GM12878 (cell line): ENCODE measurements around the gene ULK4. TPM values are rescaled to one million over a fixed set of nuclear protein-coding genes. Genes with fewer than 3 reads are reported as not detected.

ENCODE experiments used
- ATAC-seq: fragments of 200-7000 bp; cut with Tn5 transposase; 3 replicates; pipeline ENCODE4 v1.9.1; 2020; ENCODE audit warnings: mild to moderate bottlenecking, moderate library complexity
- BruUV-seq: library from RNA; stranded (reverse); fragments of 400-500 nt; replicated peaks from 2 replicates; lab custom pipeline; 2021; lab: Mats Ljungman, UMichigan
- CTCF ChIA-PET: fragments of 300-600 bp; sonication (Branson Sonifier 250); formaldehyde crosslinking; extraction: SDS; loops from one replicate; lab custom pipeline; 2021; ENCODE audit warnings: inconsistent platforms; lab: Yijun Ruan, JAX
- POLR2A ChIA-PET: fragments of 350-600 bp; formaldehyde crosslinking; extraction: SDS; loops from one replicate; lab custom pipeline; 2021; ENCODE audit warnings: inconsistent platforms; lab: Charles Lee
- RAD21 ChIA-PET: fragments of 300-600 bp; sonication (Branson Sonifier 250); formaldehyde crosslinking; loops from one replicate; lab custom pipeline; 2023; ENCODE audit warnings: antibody characterized with exemption; ENCODE audit not compliant: unreplicated experiment; lab: Charles Lee
- SMC1A ChIA-PET: fragments of 300-600 bp; sonication (Branson Sonifier 250); formaldehyde crosslinking; loops from one replicate; lab custom pipeline; 2023; ENCODE audit not compliant: unreplicated experiment, uncharacterized antibody; lab: Charles Lee
- DNase-seq: peaks from one replicate; pipeline ENCODE4 v3.0.0-alpha.2; 2011; ENCODE audit warnings: low read depth, low spot score
- FAIRE-seq: peaks from 3 replicates; lab custom pipeline; 2011; peaks lifted over from hg19 to GRCh38; lab: Jason Lieb, UNC
- H2AFZ ChIP-seq: 2 replicates; pipeline ENCODE4 v1.6.0; 2011; ENCODE audit warnings: low read depth, low read length, control low read depth; ENCODE audit not compliant: control insufficient read depth
- H3K27ac ChIP-seq: 2 replicates; pipeline ENCODE4 v1.5.1; 2011; ENCODE audit warnings: control low read depth; ENCODE audit not compliant: control insufficient read depth, insufficient read depth
- H3K27me3 ChIP-seq, 2 experiments: replicated peaks in 1 of 2; 2 replicates each; pipeline versions ENCODE4 v1.6.0 to v1.6.1; 2011; ENCODE audit warnings: low read length in 1 of 2; ENCODE audit not compliant: control insufficient read depth in 2 of 2, insufficient read depth in 2 of 2
- H3K36me3 ChIP-seq, 2 experiments: 2 replicates each; pipeline ENCODE4 v1.5.1; 2011; ENCODE audit warnings: low read length in 1 of 2; ENCODE audit not compliant: control insufficient read depth in 2 of 2, insufficient read depth in 2 of 2
- H3K4me1 ChIP-seq: 2 replicates; pipeline ENCODE4 v1.6.1; 2011; ENCODE audit warnings: mild to moderate bottlenecking, low read length, moderate library complexity, mixed read lengths; ENCODE audit not compliant: control insufficient read depth, insufficient read depth
- H3K4me2 ChIP-seq: 2 replicates; pipeline ENCODE4 v1.6.0; 2011; ENCODE audit warnings: control low read depth; ENCODE audit not compliant: control insufficient read depth, insufficient read depth
- H3K4me3 ChIP-seq: fragments of 200-600 bp; sonication (generic); 2 replicates; pipeline ENCODE4 v1.5.1; 2016
- H3K79me2 ChIP-seq: 2 replicates; pipeline ENCODE4 v1.6.0; 2011; ENCODE audit warnings: low read length; ENCODE audit not compliant: control insufficient read depth, insufficient read depth
- H3K9ac ChIP-seq: 2 replicates; pipeline ENCODE4 v1.8.0; 2011; ENCODE audit warnings: low read length, control low read depth, mixed read lengths; ENCODE audit not compliant: control insufficient read depth, insufficient read depth
- H3K9me3 ChIP-seq: replicated peaks from 3 replicates; pipeline ENCODE4 v1.5.1; 2011; ENCODE audit warnings: mild to moderate bottlenecking, low read length; ENCODE audit not compliant: control insufficient read depth, insufficient read depth
- H4K20me1 ChIP-seq: 2 replicates; pipeline ENCODE4 v1.6.0; 2011; ENCODE audit not compliant: control insufficient read depth, insufficient read depth
- ATF2 ChIP-seq: IDR thresholded peaks from 2 replicates; pipeline ENCODE4 v1.6.1; 2012; ENCODE audit warnings: low read length, inconsistent platforms
- CBX5 ChIP-seq: sonication (generic); IDR thresholded peaks from 2 replicates; pipeline ENCODE4 v1.6.1; 2016; ENCODE audit warnings: low read depth, moderate library complexity, mild to moderate bottlenecking, inconsistent platforms
- FOXK2 ChIP-seq: fragments of 450-650 bp; IDR thresholded peaks from 2 replicates; pipeline ENCODE4 v1.6.1; 2017; ENCODE audit warnings: mild to moderate bottlenecking, moderate library complexity
- FOXM1 ChIP-seq: IDR thresholded peaks from 2 replicates; pipeline ENCODE4 v1.6.1; 2012; ENCODE audit warnings: low read depth, mild to moderate bottlenecking, inconsistent platforms, low read length, moderate library complexity
- IRF5 ChIP-seq: fragments of 450-650 bp; IDR thresholded peaks from 2 replicates; pipeline ENCODE4 v1.6.1; 2017; ENCODE audit warnings: borderline replicate concordance
- KAT2A ChIP-seq: conservative IDR thresholded peaks from 2 replicates; pipeline ENCODE4 v1.6.1; 2011; ENCODE audit warnings: low read depth, low read length; ENCODE audit not compliant: control insufficient read depth
- NFIC ChIP-seq: IDR thresholded peaks from 2 replicates; pipeline ENCODE4 v1.6.1; 2012; ENCODE audit warnings: low read depth, mild to moderate bottlenecking, inconsistent platforms, low read length, moderate library complexity
- NFXL1 ChIP-seq: fragments of 450-650 bp; IDR thresholded peaks from 2 replicates; pipeline ENCODE4 v1.6.1; 2017; ENCODE audit warnings: antibody characterized with exemption, mild to moderate bottlenecking, borderline replicate concordance
- POLR2AphosphoS5 ChIP-seq: IDR thresholded peaks from 2 replicates; pipeline ENCODE4 v1.6.1; 2011; ENCODE audit warnings: mild to moderate bottlenecking, low read length, inconsistent platforms
- RELB ChIP-seq: fragments of 450-650 bp; IDR thresholded peaks from 2 replicates; pipeline ENCODE4 v1.6.1; 2017; ENCODE audit warnings: low read depth, mild to moderate bottlenecking, moderate library complexity
- YY1 ChIP-seq: IDR thresholded peaks from 2 replicates; pipeline ENCODE4 v1.6.1; 2011; ENCODE audit warnings: low read depth, mild to moderate bottlenecking, low read length
- ZBTB33 ChIP-seq: fragments of 450-650 bp; IDR thresholded peaks from 2 replicates; pipeline ENCODE4 v1.6.1; 2017; ENCODE audit warnings: mild to moderate bottlenecking
- WGBS: methylation state at CpG from one replicate; pipeline ENCODE4 v1.1.6; 2016; ENCODE audit warnings: low lambda C conversion rate; ENCODE audit not compliant: insufficient replicate concordance, insufficient coverage; ENCODE audit errors: missing lambda C conversion rate; 5-methylcytosine and 5-hydroxymethylcytosine counted together
- in situ Hi-C: fragments of 300-500 bp; cut with MboI; formaldehyde crosslinking; loops from 9 replicates; pipeline ENCODE4 v1.14.3; 2018; ENCODE audit warnings: mixed read lengths
- intact Hi-C: fragments of 100-400 bp; cut with micrococcal nuclease; formaldehyde crosslinking; loops from one replicate; pipeline ENCODE4 v1.14.2; 2022; ENCODE audit not compliant: unreplicated experiment
- polyA plus RNA-seq, 11 experiments: library from polyadenylated mRNA; depleted of rRNA in 4 of 11; unstranded in 6 of 11; stranded (reverse) in 5 of 11; fragments of >200 nt; fragmentation: Nextera tagmentation in 4 of 11; fragmentation: Illumina TruSeq in 1 of 11; extraction: Ambion mirVana in 4 of 11; extraction: Trizol in 1 of 11; gene quantifications; 1 replicate in 1 of 11; 2 replicates in 10 of 11; pipeline versions ENCODE4 v1.2.1 to v1.2.3, GENCODE V29; 2011 to 2016; ENCODE audit warnings: inconsistent platforms in 2 of 11, missing spikeins in 2 of 11, low read depth in 1 of 11
- total RNA-seq, 4 experiments: library from RNA; depleted of rRNA in 3 of 4; stranded (reverse); fragments of >200 nt in 3 of 4; fragmentation: Illumina TruSeq in 1 of 4; extraction: Trizol in 1 of 4; gene quantifications; 2 replicates each; pipeline versions ENCODE4 v1.2.1 to v1.2.3, GENCODE V29; 2013 to 2021
- TF ChIP-seq, protein P1 (sequence below): IDR thresholded peaks from 2 replicates; pipeline ENCODE4 v1.6.1; 2012; ENCODE audit warnings: low read depth, low read length, improper control_type of control experiment
- TF ChIP-seq, protein P2 (sequence below): fragments of 150-350 bp; IDR thresholded peaks from 2 replicates; pipeline ENCODE4 v1.6.1; 2014; ENCODE audit warnings: mild to moderate bottlenecking, low read depth, low read length

Gene ULK4
- total and polyA plus RNA-seq, 10 of the 15 experiments (the other 5 are each of a cell fraction or from before 2014, with no cell fraction given): 3.5 to 7.6 (median 6.3) TPM

DNA sequence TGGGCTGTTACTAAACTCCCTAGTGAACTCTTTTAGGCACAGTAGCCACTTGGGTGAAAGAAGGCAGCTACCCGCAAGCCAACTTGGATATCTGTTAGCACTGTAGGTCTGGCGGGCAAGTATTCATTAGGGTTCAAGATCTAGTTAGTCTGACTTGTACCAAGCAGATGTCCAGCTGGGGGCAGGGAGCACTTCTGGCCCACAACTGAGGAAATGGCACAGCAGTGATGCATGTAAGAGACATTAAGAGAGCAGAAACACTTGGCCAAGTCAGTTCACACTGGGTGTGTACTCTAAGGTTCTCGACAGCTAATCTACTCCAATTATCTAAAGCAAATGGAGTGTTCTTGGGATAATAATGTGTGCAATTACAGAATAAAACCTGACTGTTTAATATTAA, 630.9 kb downstream of the ULK4 start (continued):
- TF ChIP-seq NFXL1 (no peak), RELB (no peak)

DNA sequence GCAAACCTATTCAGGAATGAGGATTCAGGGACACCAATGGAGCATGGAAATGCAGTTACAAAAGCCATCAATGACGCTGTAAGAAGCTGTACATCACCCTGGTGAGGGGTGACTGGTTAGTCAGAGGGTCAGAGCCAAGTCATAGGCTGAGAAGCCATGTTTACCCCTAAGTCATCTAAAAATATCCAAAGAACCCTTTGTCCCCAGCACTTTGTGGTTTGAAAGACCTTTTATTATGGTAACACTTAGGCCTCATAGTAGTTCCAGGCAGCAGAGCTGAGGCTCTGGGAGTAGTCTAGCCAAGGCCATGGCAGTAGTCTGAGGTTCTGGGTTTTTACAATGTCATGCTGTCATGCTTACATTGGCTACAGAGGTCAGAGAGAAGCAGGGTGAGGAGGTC, 631.4 kb downstream of the ULK4 start:
- intact Hi-C loops (no loop called here), in situ Hi-C loops (no loop called here)
- Histone ChIP-seq H3K27me3 (0 out of 4 replicates have a peak, but pooled peaks cover 0 to 2% of the 10 kb centered on the region in 2 experiments), H4K20me1 (no peaks in the 10 kb centered on the region), H3K79me2 (no peaks in the 10 kb centered on the region), H3K9ac (no peak overlapping the region), H3K4me2 (no peak overlapping the region), H3K36me3 (no peaks in the 10 kb centered on the region), H3K4me3 (no peak overlapping the region), H3K27ac (no peak overlapping the region), H3K4me1 (no peaks in the 10 kb centered on the region), H3K9me3 (no peaks in the 10 kb centered on the region), H2AFZ (no peak overlapping the region)
- ATAC-seq (no peak), DNase-seq (no peak), FAIRE-seq (no peak)
- ChIA-PET SMC1A (no interaction called here), CTCF (no interaction called here), POLR2A (no interaction called here), RAD21 (no interaction called here)
- no TSS peak for BruUV-seq
- 8% methylated on average over 1 of the region's 1 CpG for WGBS
- TF ChIP-seq NFIC: no peak
- TF ChIP-seq ZBTB33: no peak
- no peak for TF ChIP-seq YY1
- no peak for TF ChIP-seq FOXM1
- TF ChIP-seq FOXK2: no peak
- TF ChIP-seq CBX5: no peak
- no peak for TF ChIP-seq ATF2
- TF ChIP-seq, protein P1, sequence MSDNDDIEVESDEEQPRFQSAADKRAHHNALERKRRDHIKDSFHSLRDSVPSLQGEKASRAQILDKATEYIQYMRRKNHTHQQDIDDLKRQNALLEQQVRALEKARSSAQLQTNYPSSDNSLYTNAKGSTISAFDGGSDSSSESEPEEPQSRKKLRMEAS: no peak
- TF ChIP-seq POLR2AphosphoS5: no peak
- TF ChIP-seq, protein P2, sequence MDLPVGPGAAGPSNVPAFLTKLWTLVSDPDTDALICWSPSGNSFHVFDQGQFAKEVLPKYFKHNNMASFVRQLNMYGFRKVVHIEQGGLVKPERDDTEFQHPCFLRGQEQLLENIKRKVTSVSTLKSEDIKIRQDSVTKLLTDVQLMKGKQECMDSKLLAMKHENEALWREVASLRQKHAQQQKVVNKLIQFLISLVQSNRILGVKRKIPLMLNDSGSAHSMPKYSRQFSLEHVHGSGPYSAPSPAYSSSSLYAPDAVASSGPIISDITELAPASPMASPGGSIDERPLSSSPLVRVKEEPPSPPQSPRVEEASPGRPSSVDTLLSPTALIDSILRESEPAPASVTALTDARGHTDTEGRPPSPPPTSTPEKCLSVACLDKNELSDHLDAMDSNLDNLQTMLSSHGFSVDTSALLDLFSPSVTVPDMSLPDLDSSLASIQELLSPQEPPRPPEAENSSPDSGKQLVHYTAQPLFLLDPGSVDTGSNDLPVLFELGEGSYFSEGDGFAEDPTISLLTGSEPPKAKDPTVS: no peak
- no peak for TF ChIP-seq KAT2A
- no peak for TF ChIP-seq IRF5
